Breast epithelium (tissue), 3 donors: ENCODE results near the gene CHD3.

Source experiments
- CTCF ChIP-seq, 3 donors: fragments of 450-650 bp; IDR thresholded peaks; one replicate each; pipeline ENCODE4 v1.5.1; 2016 to 2017; ENCODE audit warnings: antibody characterized with exemption in 3 of 3, mild to moderate bottlenecking in 3 of 3, moderate library complexity in 3 of 3
- POLR2A ChIP-seq: fragments of 450-650 bp; IDR thresholded peaks from one replicate; pipeline ENCODE4 v1.6.1; 2016; ENCODE audit warnings: antibody characterized with exemption, mild to moderate bottlenecking, moderate library complexity
- POLR2AphosphoS5 ChIP-seq, 3 donors: sonication (generic); formaldehyde crosslinking; IDR thresholded peaks; one replicate each; pipeline ENCODE4 v1.6.1; 2017; ENCODE audit warnings: antibody characterized with exemption in 3 of 3

DNA sequence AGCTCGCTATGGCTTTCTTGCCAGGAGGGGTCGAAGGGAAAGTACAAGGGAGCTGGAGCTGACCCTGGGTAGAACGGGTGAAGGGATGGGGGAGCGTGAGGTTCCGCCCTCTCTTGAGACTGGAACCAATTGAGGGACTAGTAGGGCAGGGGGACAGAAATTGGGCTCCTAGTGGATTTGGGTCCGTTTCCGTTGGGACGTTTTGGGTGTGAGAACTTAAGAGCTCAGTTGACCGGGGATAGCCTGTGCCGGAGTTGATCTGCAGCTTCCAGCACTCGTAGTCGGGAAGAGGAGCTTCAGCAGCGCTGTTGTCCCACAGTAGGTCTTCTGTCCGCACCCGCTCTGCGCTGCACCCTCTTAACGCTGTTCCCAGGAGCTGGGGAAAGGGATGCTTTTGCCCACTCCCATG is 43.9 kb downstream of the CHD3 start:
- TF ChIP-seq CTCF (IDR thresholded peaks at IDR 0.05) (no peak), POLR2A (no peak), POLR2AphosphoS5 (IDR thresholded peaks at IDR 0.05) (no peak)
